GM21515 (cell line): ENCODE results near the gene CTAG1A.
"Not testable (repeated sequence)": the region's sequence is repeated elsewhere in the genome, so short reads cannot be mapped to it uniquely, and the experiment has no call there.

Source experiments
- ATAC-seq: cut with Tn5 transposase; IDR thresholded peaks from one replicate; pipeline ENCODE4 v1.9.1; 2021; ENCODE audit not compliant: unreplicated experiment

The CTAG1A gene

DNA sequence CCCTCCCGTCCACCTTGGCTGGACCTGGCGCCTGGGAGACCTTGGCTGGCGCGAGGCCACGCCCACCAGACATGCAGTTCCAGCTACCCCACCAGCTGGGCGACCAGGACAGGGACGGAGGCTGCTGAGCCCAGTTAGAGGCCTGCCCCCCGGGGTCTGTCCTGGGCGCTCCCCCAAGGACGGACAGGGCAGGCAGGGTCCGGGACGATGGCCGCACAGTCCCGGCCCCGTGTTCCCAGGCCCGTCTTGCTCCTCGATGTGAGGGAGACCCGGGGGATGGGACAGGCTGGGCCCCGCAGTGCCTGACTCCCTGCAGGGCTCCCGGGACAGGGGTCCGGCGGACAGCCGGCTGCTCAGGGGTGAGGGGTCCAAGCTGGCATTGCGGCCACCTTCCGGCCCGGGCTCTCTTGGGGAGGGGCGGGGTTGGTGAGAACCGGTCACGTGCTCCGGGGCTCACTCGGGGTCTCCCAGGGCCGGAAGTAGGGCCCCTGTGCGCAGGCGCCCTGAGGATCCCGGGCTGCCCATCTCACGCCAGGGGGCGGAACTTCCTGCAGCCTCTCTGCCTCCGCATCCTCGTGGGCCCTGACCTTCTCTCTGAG, at the start of gene CTAG1A:
Gene CTAG1A (plus strand): TSS at position 549 of the 599 bp plus-strand sequence. CDS start 74 bp downstream, outside the sequence.
- not testable (repeated sequence) for ATAC-seq

DNA sequence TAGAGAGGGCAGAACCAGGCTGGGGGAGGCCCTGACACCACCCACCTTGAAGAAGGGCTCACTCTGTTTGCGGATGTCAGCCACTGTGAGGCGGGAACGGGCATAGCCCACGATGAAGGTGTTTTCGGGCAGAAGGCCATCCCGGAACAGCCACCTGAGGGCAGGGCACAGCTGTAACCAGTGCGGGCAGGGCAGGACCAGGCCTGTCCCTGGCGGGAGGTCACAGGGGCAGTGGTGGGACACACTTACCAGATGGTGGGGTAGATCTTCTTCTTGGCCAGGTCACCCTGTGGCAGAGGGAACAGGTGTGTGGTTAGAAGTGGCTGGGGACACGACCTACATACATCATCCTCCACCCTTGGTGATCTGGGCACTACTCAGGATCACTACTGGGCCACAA, 49.0 kb upstream of the CTAG1A start:
- no peak for ATAC-seq

DNA sequence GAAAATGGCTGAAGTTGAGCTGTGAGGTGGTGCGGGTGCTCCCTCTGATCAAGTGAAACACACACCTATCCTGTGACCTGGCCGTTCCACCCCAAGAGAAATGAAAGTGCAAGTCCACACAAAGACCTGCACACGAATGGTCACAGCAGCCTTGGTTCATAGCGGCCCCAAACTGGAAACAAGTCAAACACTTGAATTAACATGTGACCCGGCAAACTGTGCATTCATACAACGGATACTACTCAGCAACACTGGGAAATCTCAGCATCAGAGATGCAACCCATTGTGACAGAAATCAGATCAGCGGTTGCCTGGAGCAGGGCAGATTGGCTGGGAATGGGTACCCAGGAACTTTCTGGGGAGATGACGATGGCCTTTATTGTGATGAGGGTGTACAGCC, 45.9 kb upstream of the CTAG1A start:
- ATAC-seq = no peak

DNA sequence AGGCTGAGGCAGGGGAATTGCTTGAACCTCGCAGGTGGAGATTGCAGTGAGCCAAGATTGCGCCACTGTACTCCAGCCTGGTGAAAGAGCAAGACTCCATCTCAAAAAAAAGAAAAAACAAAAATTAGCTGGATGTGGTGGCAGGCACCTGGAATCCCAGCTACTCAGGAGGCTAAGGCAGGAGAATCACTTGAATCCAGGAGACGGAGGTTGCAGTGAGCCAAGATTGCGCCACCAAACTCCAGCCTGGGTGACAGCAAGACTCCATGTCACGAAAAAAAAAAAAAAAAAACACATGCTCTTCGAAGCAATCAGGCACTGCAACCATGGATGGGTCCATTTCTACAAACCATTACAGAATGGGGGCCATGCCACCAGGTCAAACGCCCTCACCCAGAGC, 44.6 kb upstream of the CTAG1A start:
- not testable (repeated sequence) for ATAC-seq

DNA sequence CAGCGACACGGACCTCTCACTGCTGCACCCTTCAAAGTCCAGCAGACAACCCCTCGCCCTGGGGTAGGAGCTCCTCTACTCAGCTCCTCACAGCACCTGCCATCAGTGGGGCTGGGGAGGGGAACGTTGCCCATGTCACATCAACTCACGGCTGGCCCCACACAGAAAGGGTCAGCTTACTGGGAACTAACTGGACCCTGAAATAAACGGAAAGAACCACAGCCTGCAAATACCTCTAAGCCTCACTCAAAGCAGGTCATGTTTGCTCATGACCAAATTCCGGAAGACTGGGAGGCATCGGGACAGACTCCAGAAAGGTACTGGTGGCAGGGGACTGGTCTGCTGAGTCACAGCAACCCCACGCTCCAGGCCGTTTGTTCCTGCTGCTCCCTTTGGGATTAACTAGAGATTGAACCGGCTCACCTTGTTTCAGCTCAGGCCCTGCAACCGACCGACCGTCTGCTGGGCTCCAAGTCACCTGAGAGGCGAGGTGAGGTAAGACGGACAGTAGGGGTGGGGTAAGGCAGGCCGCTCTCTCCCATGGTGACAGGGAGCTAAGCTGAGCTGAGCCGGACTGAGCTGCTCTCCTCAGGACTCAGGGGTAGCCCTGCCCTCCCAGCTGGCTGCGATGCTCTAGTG, 43.9 kb upstream of the CTAG1A start:
- ATAC-seq = no peak

DNA sequence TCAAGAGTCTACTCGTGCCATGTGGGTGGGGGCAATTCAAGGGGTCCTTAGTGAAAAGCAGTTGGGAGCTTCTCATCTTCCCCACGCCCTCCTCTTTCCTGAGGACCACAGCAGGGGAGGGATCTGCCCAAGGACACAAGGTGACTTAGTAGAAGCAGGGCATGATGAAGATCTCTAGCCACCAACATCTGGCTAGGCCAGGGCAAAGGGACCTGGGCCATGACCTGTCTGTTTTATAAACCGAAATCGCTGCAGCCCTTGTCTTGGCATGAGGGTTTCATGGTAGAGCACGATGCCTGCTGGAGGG, 43.4 kb upstream of the CTAG1A start:
- ATAC-seq = no peak

DNA sequence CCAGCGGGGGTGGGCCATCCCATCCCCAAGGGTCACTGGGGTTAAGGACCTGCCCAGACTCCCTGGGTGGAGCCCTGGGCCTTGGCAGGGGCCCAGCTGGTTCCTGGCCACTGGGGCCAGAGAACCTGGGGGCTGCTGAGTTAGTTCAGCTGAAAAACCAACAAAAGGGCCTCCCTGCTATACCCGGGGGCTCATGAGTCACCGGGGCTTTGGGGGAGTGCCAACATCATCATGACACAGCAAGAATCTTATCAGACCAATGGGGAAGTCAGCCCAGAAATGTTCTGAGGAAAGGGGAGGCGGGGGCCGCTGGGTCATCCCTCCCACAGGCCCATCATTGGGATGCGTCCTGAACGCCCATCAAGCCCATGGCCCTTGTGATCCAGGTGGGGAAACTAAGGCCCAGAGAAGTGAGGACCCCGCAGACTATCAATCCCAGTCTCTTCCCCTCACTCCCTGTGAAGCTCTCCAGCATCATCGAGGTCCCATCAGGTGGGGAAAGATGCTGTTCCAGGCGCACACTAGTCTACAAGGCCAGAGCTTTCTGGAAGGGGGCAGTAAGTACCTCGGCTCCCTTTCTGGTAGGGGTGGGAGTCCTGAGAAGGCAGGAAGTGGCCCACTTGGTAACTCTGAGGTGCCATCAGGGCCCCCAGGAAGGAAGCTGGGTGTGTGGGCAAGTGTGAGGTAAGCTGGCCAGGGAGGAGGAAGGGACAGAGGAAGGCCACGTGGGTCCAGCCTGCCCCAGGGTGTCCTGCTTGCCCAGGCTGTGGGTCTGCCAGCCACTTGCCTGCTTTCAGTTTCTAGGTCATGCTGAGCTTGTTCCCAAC, 42.8 kb upstream of the CTAG1A start:
- ATAC-seq = no peak

DNA sequence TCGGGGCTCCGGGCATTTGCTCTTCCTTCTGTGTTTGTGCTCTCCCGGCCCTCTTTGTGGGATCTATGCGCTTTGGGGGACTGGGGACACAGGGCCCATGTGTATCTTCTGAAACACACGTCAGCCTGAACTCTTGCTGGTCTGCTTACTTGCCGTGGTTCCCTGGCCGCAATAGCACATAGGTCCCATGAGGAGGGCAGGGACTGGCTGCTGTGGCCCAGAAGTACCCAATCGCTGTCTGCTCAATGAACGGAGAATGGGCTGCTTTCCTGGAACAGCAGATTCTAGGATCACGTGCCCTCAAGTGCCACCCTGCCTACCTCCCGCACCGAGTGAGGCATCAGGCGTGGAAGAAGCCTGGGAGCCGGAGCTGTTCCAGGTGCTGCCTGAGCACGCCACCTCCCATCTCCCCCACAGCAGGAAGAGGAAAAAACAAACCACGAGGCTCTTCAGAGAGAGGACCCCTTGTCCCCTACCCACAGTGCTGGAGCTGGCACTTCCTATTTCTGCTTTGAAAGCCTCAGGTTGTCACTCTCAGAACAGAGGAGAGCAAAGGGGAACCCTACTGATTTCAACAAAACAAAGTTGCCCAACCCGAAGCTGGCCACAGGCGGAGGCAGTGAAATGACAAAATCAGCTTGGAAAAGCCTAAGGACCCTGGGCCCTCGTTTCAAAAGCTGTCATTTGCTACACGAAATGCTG, 42.1 kb upstream of the CTAG1A start:
- ATAC-seq = no peak

DNA sequence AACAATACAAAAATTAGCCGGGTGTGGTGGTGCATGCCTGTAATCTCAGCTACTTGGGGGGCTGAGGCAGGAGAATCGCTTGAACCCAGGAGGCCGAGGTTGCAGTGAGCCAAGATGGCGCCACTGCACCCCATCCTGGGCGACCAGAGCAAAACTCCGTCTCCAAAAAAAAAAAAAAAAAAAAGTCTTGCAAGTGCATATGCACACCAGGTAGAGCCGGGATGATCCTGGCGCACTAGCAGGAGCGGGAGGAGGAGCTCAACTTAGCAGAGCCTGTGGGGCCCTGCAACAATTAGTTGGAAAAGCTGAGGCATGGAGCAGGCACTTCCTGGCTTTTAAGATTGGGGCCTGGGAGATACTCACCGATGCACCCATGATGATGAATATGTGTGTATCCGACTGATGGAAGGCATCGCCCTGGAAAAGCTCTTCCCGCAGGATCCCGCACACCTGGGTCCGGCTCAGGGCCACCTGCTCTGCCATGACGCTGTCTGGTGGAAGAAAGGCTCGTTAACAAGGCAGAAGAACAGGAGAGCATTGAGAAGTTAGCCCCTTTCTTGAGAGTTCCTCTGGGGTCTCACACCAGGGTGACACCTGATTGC, 39.2 kb upstream of the CTAG1A start:
- no peak for ATAC-seq

DNA sequence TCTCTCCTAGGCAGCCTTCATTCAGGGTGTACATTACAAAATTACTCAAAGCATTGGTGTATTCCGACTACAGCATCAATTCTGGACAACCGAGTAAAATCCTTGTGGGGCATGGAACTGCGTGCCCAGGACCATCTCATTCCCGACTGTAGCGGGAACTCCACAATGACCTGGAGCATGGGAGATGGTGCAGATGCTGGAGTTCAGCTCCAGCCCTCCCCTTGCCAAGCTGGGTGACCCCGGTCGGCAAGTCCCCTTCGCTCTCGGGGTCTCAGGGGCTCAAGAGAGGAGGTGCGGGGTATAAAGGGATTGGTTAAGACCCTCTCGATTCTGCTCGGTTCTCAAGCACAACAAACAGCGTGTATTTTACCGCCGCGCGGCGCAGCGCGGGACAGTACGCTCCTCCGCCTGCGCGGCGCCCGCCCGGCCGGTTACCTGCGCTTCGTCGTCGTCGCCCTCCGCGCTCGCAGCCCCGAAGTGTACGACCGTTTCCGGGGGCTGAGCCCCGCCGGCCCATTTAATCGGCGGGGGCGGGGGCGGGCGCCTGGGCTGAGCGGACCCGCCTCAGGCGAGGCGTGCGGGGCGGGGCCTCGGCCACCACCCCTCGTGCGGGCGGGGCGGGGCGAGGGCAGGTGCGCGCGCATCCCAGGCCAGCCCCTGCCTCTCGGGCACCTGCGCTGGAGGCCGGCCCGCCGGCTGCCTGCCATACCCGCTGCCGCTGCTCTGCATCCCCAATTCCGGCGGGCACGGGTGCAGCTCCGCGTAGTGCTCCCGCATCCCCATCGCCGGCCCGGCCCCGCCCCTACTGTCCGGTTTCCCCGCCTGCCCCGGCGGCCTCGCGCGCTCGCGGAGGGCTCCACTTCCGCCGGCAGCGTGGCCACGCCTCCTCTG, 38.3 kb upstream of the CTAG1A start, which contains the start of gene G6PD:
Gene G6PD (minus strand): TSS at position 493 of the 891 bp plus-strand sequence. CDS start 691 bp downstream, outside the sequence.
- ATAC-seq = peak; percentile 33

DNA sequence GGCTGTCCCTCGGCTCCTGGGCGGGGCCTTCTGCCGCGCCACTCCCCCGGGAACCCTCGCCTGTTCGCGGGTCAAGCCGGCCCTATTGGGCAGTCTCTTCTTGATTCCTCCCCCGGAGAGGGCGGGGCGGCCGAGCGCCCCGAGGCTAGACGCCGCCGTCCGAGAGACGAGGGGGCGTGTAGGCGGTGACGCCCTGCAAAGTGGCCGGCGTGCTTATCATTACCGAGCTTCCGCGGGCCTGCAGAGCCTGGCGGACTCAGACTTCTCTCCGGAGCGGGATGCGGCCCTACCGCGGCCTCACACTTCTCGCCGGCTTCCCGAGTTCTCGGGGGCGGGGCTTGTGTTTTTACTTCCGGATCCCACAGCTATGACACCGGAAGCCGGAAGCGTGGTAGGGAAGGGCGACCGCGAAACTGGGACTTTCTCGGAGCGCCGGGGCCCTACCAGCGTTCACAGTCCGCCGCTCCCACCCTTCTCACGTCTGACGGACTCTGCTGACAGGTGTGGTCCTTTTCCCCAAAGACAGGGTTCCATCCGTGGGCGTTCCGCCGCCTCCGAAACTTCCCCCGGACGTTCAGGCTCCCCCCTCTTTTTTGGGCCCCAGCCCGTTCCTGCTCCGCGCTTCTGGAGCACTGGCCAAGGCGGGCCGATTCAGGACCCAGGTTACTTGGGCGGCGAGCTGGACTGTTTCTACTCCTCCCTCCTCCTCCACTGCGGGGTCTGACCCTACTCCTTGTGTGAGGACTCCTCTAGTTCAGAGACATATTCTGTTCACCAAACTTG, 37.5 kb upstream of the CTAG1A start, which contains the start of gene IKBKG:
Gene IKBKG (plus strand): TSS at position 376 of the 783 bp plus-strand sequence. CDS start 4,383 bp downstream, outside the sequence.
- peak; percentile 80 for ATAC-seq

DNA sequence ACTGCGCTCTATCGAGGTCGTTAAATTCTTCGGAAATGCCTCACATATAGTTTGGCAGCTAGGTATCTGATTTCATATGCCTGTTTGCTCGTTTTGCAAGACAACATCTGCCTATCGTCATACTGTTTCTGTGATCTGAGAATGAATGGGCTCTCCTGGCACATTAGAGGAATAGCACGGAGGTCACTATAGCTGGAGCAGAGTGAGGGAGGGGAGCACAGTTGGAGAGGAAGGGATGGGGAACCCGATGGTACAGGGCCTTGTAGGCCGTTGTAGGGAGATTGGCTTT, 37.0 kb upstream of the CTAG1A start:
- ATAC-seq = no peak

DNA sequence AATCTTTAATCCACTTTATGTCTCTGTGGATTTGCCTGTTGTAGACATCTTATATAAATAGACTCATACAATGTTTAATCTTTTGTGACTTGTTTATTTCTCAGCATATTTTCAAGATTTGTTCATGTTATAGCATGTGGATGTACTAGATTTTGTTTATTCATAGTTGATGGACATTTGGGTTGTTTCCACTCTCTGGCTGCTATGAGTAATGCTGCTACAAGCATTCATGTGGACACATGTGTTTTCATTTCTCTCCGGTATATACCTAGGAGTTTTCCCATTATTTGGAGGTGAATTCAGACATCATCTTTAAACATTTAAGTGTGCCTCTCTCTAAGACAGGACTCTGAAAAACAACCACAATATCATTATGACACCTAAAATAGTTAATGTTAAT, 35.2 kb upstream of the CTAG1A start:
- no peak for ATAC-seq

DNA sequence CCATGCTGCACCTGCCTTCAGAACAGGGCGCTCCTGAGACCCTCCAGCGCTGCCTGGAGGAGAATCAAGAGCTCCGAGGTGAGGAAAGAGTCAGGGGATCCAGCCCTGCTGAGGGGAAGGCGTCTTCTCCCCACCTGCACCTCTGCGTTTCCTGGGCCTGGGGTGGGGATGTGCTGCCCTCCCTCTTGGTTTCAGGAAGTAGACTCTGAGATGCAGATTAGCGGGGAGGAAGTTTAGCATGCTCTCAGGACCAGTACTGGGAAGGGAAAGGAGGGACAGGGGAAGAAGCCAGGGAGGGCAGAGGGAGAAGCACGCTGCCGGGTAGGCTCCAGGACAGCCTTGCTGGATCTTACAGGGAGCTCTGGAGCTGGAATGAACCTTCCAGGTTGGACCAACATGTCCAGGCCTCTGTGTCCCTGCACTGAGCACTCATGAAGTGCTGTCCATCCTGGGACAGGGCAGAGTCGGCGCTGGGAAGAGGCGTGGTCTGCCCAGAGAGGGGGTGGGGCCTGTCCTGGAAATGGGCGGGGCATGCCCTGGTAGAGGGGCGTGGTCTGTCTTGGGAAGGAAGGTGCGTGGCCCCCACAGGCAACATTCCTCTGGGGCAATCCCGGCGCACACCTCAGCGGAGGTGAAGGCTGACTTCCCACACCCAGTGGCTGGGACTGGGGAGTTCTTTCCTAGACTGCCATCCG, 32.7 kb upstream of the CTAG1A start:
- not testable (repeated sequence) for ATAC-seq

DNA sequence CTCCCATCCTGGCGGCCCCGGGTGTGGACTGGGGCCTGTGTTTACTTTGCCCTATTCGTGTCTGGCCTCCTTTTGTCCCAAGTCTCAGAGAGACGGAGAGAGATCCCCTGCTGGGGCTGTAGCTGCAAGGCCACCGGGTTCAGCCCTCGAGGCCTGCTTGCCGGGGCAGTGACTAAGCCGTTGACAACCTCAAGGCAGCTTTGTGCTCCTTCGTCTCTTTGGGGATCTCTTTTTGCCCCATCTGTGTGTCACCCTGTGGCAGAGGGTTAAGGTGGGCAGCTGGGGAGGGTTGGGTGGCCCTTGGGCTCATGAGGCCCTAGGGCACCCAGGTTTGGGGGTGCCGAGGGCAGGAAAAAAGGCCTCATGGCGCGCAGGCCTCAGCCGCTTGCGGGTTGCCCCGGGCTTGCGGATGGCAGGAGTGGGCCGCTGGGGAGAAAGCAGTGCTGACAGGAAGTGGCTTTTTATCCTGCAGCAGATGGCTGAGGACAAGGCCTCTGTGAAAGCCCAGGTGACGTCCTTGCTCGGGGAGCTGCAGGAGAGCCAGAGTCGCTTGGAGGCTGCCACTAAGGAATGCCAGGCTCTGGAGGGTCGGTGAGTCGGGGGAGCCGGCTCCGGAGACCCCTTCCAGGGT, 26.8 kb upstream of the CTAG1A start:
- ATAC-seq = not testable (repeated sequence)

DNA sequence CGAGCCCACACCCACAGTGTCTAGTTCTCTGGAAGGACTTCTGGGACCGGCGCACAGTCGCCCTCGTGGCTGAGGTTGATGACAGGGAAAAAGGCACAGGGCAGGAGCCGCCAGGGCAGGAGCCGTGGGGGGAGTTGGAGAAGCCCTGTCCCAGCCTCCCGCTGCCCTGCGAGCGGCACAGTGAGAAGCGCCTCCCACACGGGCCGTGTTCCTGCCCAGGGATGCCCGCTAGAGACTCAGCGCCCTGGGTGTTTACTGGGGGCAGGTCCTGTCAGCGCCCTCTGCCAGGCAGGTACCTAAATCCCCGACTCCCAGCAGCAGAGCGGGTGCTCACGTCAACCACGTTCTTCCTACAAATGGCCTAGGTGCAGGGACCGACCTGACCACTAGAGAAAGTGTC, 26.0 kb upstream of the CTAG1A start:
- not testable (repeated sequence) for ATAC-seq

DNA sequence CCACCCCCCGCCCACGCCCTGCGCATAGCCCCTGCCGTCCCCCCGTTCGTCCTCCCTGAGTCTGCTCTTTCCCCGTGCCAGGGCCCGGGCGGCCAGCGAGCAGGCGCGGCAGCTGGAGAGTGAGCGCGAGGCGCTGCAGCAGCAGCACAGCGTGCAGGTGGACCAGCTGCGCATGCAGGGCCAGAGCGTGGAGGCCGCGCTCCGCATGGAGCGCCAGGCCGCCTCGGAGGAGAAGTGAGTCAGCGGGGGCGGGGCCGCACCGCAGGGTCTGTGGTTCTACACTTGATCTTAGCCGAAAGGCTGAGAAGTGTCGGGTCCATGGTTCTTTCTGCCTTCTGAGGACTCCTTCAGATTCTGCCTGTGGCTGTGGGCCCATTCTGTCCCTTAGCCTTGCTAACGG, 24.6 kb upstream of the CTAG1A start:
- ATAC-seq = not testable (repeated sequence)

DNA sequence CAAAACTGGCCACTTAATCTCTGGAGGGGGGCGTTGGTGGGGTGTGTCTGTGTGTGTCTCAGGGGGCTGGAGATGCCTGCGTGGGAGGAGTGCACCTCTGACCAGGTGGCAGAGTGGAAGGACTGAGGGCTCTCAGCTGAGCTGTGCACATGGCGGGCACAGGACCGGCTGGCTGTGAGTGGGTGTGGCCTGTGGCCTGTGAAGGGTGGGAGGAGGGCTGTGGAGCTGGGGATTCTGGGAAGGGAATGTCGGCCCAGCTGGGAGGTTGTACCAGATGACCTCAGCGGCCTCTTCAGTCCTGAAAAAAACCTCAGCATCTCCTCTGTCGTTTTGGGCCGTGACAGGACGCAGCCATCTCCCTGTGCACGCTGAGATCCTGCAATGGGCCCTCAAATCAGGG, 22.6 kb upstream of the CTAG1A start:
- not testable (repeated sequence) for ATAC-seq
